ENCODE data around the gene TFPT.
"Not testable (repeated sequence)": the region's sequence is repeated elsewhere in the genome, so short reads cannot be mapped to it uniquely, and the experiment has no call there.

Gene TFPT

GRCh38 chr19:54124393-54124792, 8.9 kb upstream of the TFPT start:
- DNase-seq (ENCODE audit: extremely low read depth in 1 of 2, low read depth in 1 of 2), result no peak

- no peak for DNase-seq (ENCODE audit: extremely low read depth in 1 of 2, low read depth in 1 of 2)
Measured at GRCh38 chr19:54123682-54124081, 8.2 kb upstream of the TFPT start.

GRCh38 chr19:54121259-54121658, 5.8 kb upstream of the TFPT start:
- no peak for DNase-seq (ENCODE audit: extremely low read depth in 1 of 2, low read depth in 1 of 2)

- peak in 1 of 2 donors; percentile 33 for DNase-seq (ENCODE audit: extremely low read depth in 1 of 2, low read depth in 1 of 2)
Measured at GRCh38 chr19:54114340-54115108, 933 bp downstream of the TFPT start.

GRCh38 chr19:54109651-54110050, 5.8 kb downstream of the TFPT start:
- DNase-seq (ENCODE audit: extremely low read depth in 1 of 2, low read depth in 1 of 2), result no peak

- no peak for DNase-seq (ENCODE audit: extremely low read depth in 1 of 2, low read depth in 1 of 2)
Measured at GRCh38 chr19:54108496-54108895, 7.0 kb downstream of the TFPT start.

GRCh38 chr19:54107876-54108490, 7.5 kb downstream of the TFPT start:
- DNase-seq (ENCODE audit: extremely low read depth in 1 of 2, low read depth in 1 of 2), result no peak

GRCh38 chr19:54106716-54107115, 8.7 kb downstream of the TFPT start:
- no peak for DNase-seq (ENCODE audit: extremely low read depth in 1 of 2, low read depth in 1 of 2)

GRCh38 chr19:54105796-54106195, 9.7 kb downstream of the TFPT start:
- DNase-seq (ENCODE audit: extremely low read depth in 1 of 2, low read depth in 1 of 2), result no peak

GRCh38 chr19:54104998-54105715, 10.3 kb downstream of the TFPT start:
- DNase-seq (ENCODE audit: extremely low read depth in 1 of 2, low read depth in 1 of 2), result no peak

GRCh38 chr19:54102421-54103169, 12.9 kb downstream of the TFPT start, which contains the start of gene NDUFA3:
NDUFA3 (plus strand) TSS chr19:54102855; CDS start chr19:54102879, 24 bp downstream.
- DNase-seq (ENCODE audit: extremely low read depth in 1 of 2, low read depth in 1 of 2), result peak; percentile 90 to 95

GRCh38 chr19:54100561-54100960, 14.9 kb downstream of the TFPT start, which contains the start of gene OSCAR:
OSCAR (minus strand) TSS chr19:54100803; CDS start chr19:54100792, 11 bp downstream.
- DNase-seq (ENCODE audit: extremely low read depth in 1 of 2, low read depth in 1 of 2), result no peak

- DNase-seq (ENCODE audit: extremely low read depth in 1 of 2, low read depth in 1 of 2), result not testable (repeated sequence)
Measured at GRCh38 chr19:54099903-54100255, 15.6 kb downstream of the TFPT start.

- no peak for DNase-seq (ENCODE audit: extremely low read depth in 1 of 2, low read depth in 1 of 2)
Measured at GRCh38 chr19:54099190-54099902, 16.1 kb downstream of the TFPT start.

GRCh38 chr19:54096617-54097106, 18.8 kb downstream of the TFPT start:
- no peak for DNase-seq (ENCODE audit: extremely low read depth in 1 of 2, low read depth in 1 of 2)

GRCh38 chr19:54095859-54096616, 19.4 kb downstream of the TFPT start:
- peak in 1 of 2 donors; percentile 35 for DNase-seq (ENCODE audit: extremely low read depth in 1 of 2, low read depth in 1 of 2)

- no peak for DNase-seq (ENCODE audit: extremely low read depth in 1 of 2, low read depth in 1 of 2)
Measured at GRCh38 chr19:54095136-54095858, 20.2 kb downstream of the TFPT start.

GRCh38 chr19:54094426-54095000, 20.9 kb downstream of the TFPT start:
- no peak for DNase-seq (ENCODE audit: extremely low read depth in 1 of 2, low read depth in 1 of 2)

Data from activated CD8-positive, alpha-beta memory T cell treated with anti-CD3 and anti-CD28 coated beads for 1 hour (primary cell).